ENCODE results near the gene FUT9. TPM values are rescaled to one million over a fixed set of nuclear protein-coding genes. Genes with fewer than 3 reads are reported as not detected.

Gene FUT9
- total RNA-seq, 4 donors from 2014 or later, result 0.07 TPM; not detected in 3

GRCh38 chr6:96075826-96076225, 60.1 kb downstream of the FUT9 start:
- TF ChIP-seq CTCF (IDR thresholded peaks at IDR 0.05) (no peak), POLR2A (IDR thresholded peaks at IDR 0.05) (no peak)
- no peak overlapping the region for H3K27ac ChIP-seq
- H3K4me3 ChIP-seq, result no peak overlapping the region
- H3K36me3 ChIP-seq, result no peaks in the 10 kb centered on the region
- intact Hi-C loops (cut with DNase I; ENCODE audit: low total_unique reads), result no loop called here
- H3K4me1 ChIP-seq, result no peaks in the 10 kb centered on the region
- no peaks in the 10 kb centered on the region for H3K9me3 ChIP-seq
- DNase-seq, result no peak
- no peaks in the 10 kb centered on the region for H3K27me3 ChIP-seq

- TF ChIP-seq CTCF (IDR thresholded peaks at IDR 0.05) (no peak), POLR2A (IDR thresholded peaks at IDR 0.05) (no peak)
- intact Hi-C loops (cut with DNase I; ENCODE audit: low total_unique reads), result no loop called here
Measured at GRCh38 chr6:96086745-96087144, 71.0 kb downstream of the FUT9 start.

GRCh38 chr6:96089173-96089572, 73.4 kb downstream of the FUT9 start:
- Histone ChIP-seq H3K4me3 (no peak overlapping the region), H3K36me3 (no peaks in the 10 kb centered on the region), H3K4me1 (no peaks in the 10 kb centered on the region), H3K27me3 (no peaks in the 10 kb centered on the region), H3K27ac (no peak overlapping the region), H3K9me3 (no peaks in the 10 kb centered on the region)
- no peak for DNase-seq
- TF ChIP-seq CTCF (IDR thresholded peaks at IDR 0.05) (no peak), POLR2A (IDR thresholded peaks at IDR 0.05) (no peak)
- intact Hi-C loops (cut with DNase I; ENCODE audit: low total_unique reads), result no loop called here

More at GRCh38 chr6:96086745-96087144, 71.0 kb downstream of the FUT9 start:
- no peaks in the 10 kb centered on the region for H3K4me1 ChIP-seq
- no peaks in the 10 kb centered on the region for H3K9me3 ChIP-seq
- H3K27ac ChIP-seq, result no peak overlapping the region
- no peaks in the 10 kb centered on the region for H3K36me3 ChIP-seq
- DNase-seq, result no peak
- H3K4me3 ChIP-seq, result no peak overlapping the region
- H3K27me3 ChIP-seq, result no peaks in the 10 kb centered on the region

- H3K36me3 ChIP-seq, result no peaks in the 10 kb centered on the region
- intact Hi-C loops (cut with DNase I; ENCODE audit: low total_unique reads), result no loop called here
- H3K4me1 ChIP-seq, result no peaks in the 10 kb centered on the region
- H3K4me3 ChIP-seq, result no peak overlapping the region
- no peaks in the 10 kb centered on the region for H3K27me3 ChIP-seq
- no peak for DNase-seq
- TF ChIP-seq POLR2A (IDR thresholded peaks at IDR 0.05), result no peak
- TF ChIP-seq CTCF (IDR thresholded peaks at IDR 0.05), result no peak
- H3K9me3 ChIP-seq, result no peaks in the 10 kb centered on the region
- H3K27ac ChIP-seq, result no peak overlapping the region
Measured at GRCh38 chr6:96094077-96094476, 78.3 kb downstream of the FUT9 start.

- Histone ChIP-seq H3K36me3 (no peaks in the 10 kb centered on the region), H3K4me1 (no peaks in the 10 kb centered on the region), H3K4me3 (no peak overlapping the region), H3K9me3 (no peaks in the 10 kb centered on the region), H3K27ac (no peak overlapping the region), H3K27me3 (peaks cover 0 to 3% of the 10 kb centered on the region in 2 donors)
- TF ChIP-seq POLR2A (IDR thresholded peaks at IDR 0.05), result no peak
- TF ChIP-seq CTCF (IDR thresholded peaks at IDR 0.05), result no peak
- intact Hi-C loops (cut with DNase I; ENCODE audit: low total_unique reads), result no loop called here
- no peak for DNase-seq
Measured at GRCh38 chr6:96099069-96099468, 83.3 kb downstream of the FUT9 start.
